HepG2 (cell line): ENCODE data around the gene FBH1.

Source experiments
- ELF4 ChIP-seq: sonication (generic); formaldehyde crosslinking; IDR thresholded peaks from 2 replicates; pipeline ENCODE4 v1.5.0; 2020; ENCODE audit warnings: missing genetic modification reagents, mild to moderate bottlenecking, moderate library complexity, borderline replicate concordance
- EZH2 ChIP-seq: conservative IDR thresholded peaks from 2 replicates; pipeline ENCODE4 v1.6.1; 2012; ENCODE audit warnings: mild to moderate bottlenecking, low read depth, low read length, moderate library complexity
- FLYWCH1 ChIP-seq: sonication (generic); formaldehyde crosslinking; IDR thresholded peaks from 2 replicates; pipeline ENCODE4 v1.8.1; 2023; ENCODE audit warnings: mild to moderate bottlenecking, missing genetic modification reagents
- KDM1A ChIP-seq: IDR thresholded peaks from 2 replicates; pipeline ENCODE4 v1.6.1; 2016; ENCODE audit warnings: missing compliant biosample characterization
- KDM5B ChIP-seq: sonication (generic); formaldehyde crosslinking; IDR thresholded peaks from 2 replicates; pipeline ENCODE4 v1.4.0; 2020; ENCODE audit warnings: missing genetic modification reagents, mild to moderate bottlenecking, borderline replicate concordance
- MEF2D ChIP-seq: sonication (generic); formaldehyde crosslinking; IDR thresholded peaks from 2 replicates; pipeline ENCODE4 v1.5.1; 2020; ENCODE audit warnings: mild to moderate bottlenecking, missing genetic modification reagents
- MYNN ChIP-seq: sonication (generic); formaldehyde crosslinking; IDR thresholded peaks from 2 replicates; pipeline ENCODE4 v1.4.0; 2020; ENCODE audit warnings: mild to moderate bottlenecking, low read depth, missing genetic modification reagents
- POLR2A ChIP-seq, 2 experiments: IDR thresholded peaks; 2 replicates each; pipeline ENCODE4 v1.6.1; 2011; ENCODE audit warnings: low read depth in 2 of 2, low read length in 2 of 2, mild to moderate bottlenecking in 1 of 2, moderate library complexity in 1 of 2; ENCODE audit not compliant: insufficient read depth in 1 of 2
- THAP9 ChIP-seq: sonication (generic); formaldehyde crosslinking; IDR thresholded peaks from 2 replicates; pipeline ENCODE4; 2020; ENCODE audit warnings: missing genetic modification reagents, mild to moderate bottlenecking, borderline replicate concordance
- TRIM24 ChIP-seq: sonication (generic); formaldehyde crosslinking; IDR thresholded peaks from 2 replicates; pipeline ENCODE4 v1.8.0; 2022; ENCODE audit warnings: mild to moderate bottlenecking, missing genetic modification reagents
- ZNF207 ChIP-seq: fragments of 450-650 bp; IDR thresholded peaks from 2 replicates; pipeline ENCODE4 v1.6.1; 2016; ENCODE audit warnings: antibody characterized with exemption, borderline replicate concordance
- ZNF577 ChIP-seq: sonication (generic); formaldehyde crosslinking; IDR thresholded peaks from 2 replicates; pipeline ENCODE4 v1.4.0; 2020; ENCODE audit warnings: mild to moderate bottlenecking, low read depth, missing genetic modification reagents, borderline replicate concordance
- ZNF670 ChIP-seq: sonication (generic); formaldehyde crosslinking; IDR thresholded peaks from 2 replicates; pipeline ENCODE4 v1.8.0; 2022; ENCODE audit warnings: mild to moderate bottlenecking, missing genetic modification reagents, borderline replicate concordance
- ZNF776 ChIP-seq: sonication (generic); formaldehyde crosslinking; IDR thresholded peaks from 2 replicates; pipeline ENCODE4 v1.4.0; 2020; ENCODE audit warnings: mild to moderate bottlenecking, missing genetic modification reagents

DNA sequence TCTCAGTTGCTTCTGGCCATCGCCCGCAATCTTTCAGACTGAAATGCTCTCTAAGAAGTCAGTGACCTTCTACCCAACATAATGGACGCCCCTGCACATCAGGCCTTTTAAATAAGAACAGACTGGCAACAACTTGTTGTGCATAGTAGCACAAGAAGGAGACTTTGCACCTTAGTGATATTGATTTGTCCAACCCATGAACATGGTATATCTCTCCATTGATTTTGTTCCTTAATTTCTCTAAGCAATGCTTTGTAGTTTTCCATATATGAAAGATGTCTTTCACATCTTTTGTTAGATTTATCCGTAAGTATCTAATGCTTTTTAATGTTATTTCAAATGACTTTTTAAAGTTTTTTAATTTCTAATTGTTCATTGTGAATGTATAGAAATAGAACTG, 83.0 kb downstream of the FBH1 start:
- TF ChIP-seq ELF4 (CRISPR knock-in tag) (no peak), POLR2A (IDR thresholded peaks at IDR 0.05; ENCODE audit: insufficient read depth in 1 of 2, low read depth in 2 of 2, low read length in 2 of 2) (no peak), ZNF207 (no peak), ZNF577 (CRISPR knock-in tag) (no peak), KDM5B (CRISPR knock-in tag) (no peak), ZNF670 (CRISPR knock-in tag) (no peak), MEF2D (CRISPR knock-in tag) (no peak), MYNN (CRISPR knock-in tag) (no peak), ZNF776 (CRISPR knock-in tag) (no peak), THAP9 (no peak), KDM1A (CRISPR knock-in tag) (no peak), TRIM24 (CRISPR knock-in tag) (no peak), FLYWCH1 (CRISPR knock-in tag) (no peak), EZH2 (no peak)
